Heart left ventricle (tissue), 16 donors: ENCODE measurements around the gene ORM1. TPM values are rescaled to one million over a fixed set of nuclear protein-coding genes. Genes with fewer than 3 reads are reported as not detected.
"Not testable (repeated sequence)": the region's sequence is repeated elsewhere in the genome, so short reads cannot be mapped to it uniquely, and the experiment has no call there.

Source experiments
- ATAC-seq, 4 donors: fragments of 200-7000 bp; cut with Tn5 transposase; one replicate each; pipeline ENCODE4 v1.9.1; 2020 to 2022; ENCODE audit warnings: moderate library complexity in 4 of 4, mild to moderate bottlenecking in 3 of 4, moderate number of reproducible peaks in 1 of 4
- DNase-seq, 5 donors: peaks; one replicate each; pipeline ENCODE4 v3.0.0-alpha.2; 2020
- H3K27ac ChIP-seq, 12 donors: fragments of 200-600 bp; sonication (generic) in 4 of 12; one replicate each; pipeline versions ENCODE4 v1.5.0 to v1.8.0; 2016 to 2022; ENCODE audit warnings: mild to moderate bottlenecking in 2 of 12
- H3K27me3 ChIP-seq, 9 donors: fragments of 200-600 bp; sonication (generic) in 2 of 9; one replicate each; pipeline versions ENCODE4 v1.5.1 to v1.8.0; 2016 to 2022; ENCODE audit warnings: mild to moderate bottlenecking in 3 of 9
- H3K36me3 ChIP-seq, 9 donors: fragments of 200-600 bp; sonication (generic) in 2 of 9; one replicate each; pipeline versions ENCODE4 v1.5.0 to v1.8.0; 2018 to 2022; ENCODE audit warnings: mild to moderate bottlenecking in 2 of 9
- H3K4me1 ChIP-seq, 12 donors: fragments of 200-600 bp; sonication (generic) in 4 of 12; one replicate each; pipeline versions ENCODE4 v1.5.0 to v1.8.0; 2016 to 2022; ENCODE audit warnings: mild to moderate bottlenecking in 3 of 12
- H3K4me3 ChIP-seq, 12 donors: fragments of 200-600 bp; sonication (generic) in 4 of 12; one replicate each; pipeline versions ENCODE4 v1.5.0 to v1.8.0; 2017 to 2022; ENCODE audit warnings: mild to moderate bottlenecking in 9 of 12, moderate library complexity in 4 of 12
- H3K9me3 ChIP-seq, 12 donors: fragments of 200-600 bp; sonication (generic) in 4 of 12; one replicate each; pipeline versions ENCODE4 v1.5.0 to v1.8.0; 2016 to 2022; ENCODE audit warnings: mild to moderate bottlenecking in 1 of 12
- CTCF ChIP-seq, 12 donors: fragments of 200-600 bp; sonication (generic) in 4 of 12; IDR thresholded peaks; one replicate each; pipeline versions ENCODE4 v1.5.0 to v1.8.0; 2018 to 2022; ENCODE audit warnings: antibody characterized with exemption in 12 of 12, mild to moderate bottlenecking in 5 of 12
- POLR2A ChIP-seq, 2 donors: fragments of 450-650 bp; IDR thresholded peaks; one replicate each; pipeline ENCODE4 v1.6.1; 2017; ENCODE audit warnings: antibody characterized with exemption in 2 of 2, mild to moderate bottlenecking in 2 of 2, moderate library complexity in 2 of 2
- WGBS, 4 donors: extraction: QIAGEN DNeasy Blood & Tissue Kit in 2 of 4; methylation state at CpG; one replicate each; pipeline versions ENCODE4 v1.1.5 to v1.1.7; 2013 to 2018; 5-methylcytosine and 5-hydroxymethylcytosine counted together
- intact Hi-C, 10 donors: fragments of 100-400 bp; cut with DNase I; formaldehyde crosslinking; loops; one replicate each; pipeline versions ENCODE4 v1.11.1 to v1.14.2; 2022
- long read RNA-seq, 3 donors: library from polyadenylated mRNA; unstranded; transcript quantifications; one replicate each; pipeline ENCODE4 v2.0.0, GENCODE V29; 2020 to 2021
- polyA plus RNA-seq, 2 donors: library from polyadenylated mRNA; stranded (reverse); fragments of 200-250 nt; gene quantifications; one replicate each; pipeline ENCODE4 v1.2.3, GENCODE V29; 2013
- total RNA-seq, 9 donors: library from RNA; depleted of rRNA in 2 of 9; stranded (reverse); fragments of >200 nt in 2 of 9; fragmentation: NEBNext Ultra II Directional in 3 of 9; extraction: Animal tissue kit (Norgen Biotek cat#: 25700) in 3 of 9; gene quantifications; one replicate each; pipeline versions ENCODE4 v1.1.0 to v1.2.4, GENCODE V29; 2016 to 2023
- donor health status: ischemic (EF 13 %, LVEDD 7.1; RV severe dilation, severe dysfunction).
- donor health status: healthy with polysubstance abuse.
- donor health status: DM: no; HTN: yes; CAD: no.
- donor health status: DM: no; HTN: no; CAD: no.
- donor health status: ischemic (EF 25% LVEDD 6.9; RV normal size, moderate dysfunction).
- donor health status: ischemic (EF 25% LVEDD 5.7; RV mildly dilated, moderate dysfunction).
- donor health status: healthy.
- donor health status: DM: yes; HTN: yes; CAD: no.
- donor health status: ischemic (EF 35%, LVEDD 5.7; RV mildly dilated, moderate dysfunction).
- donor health status: nonischemic (EF 11% LVEDD 7.7; RV severe dilation, severe dysfunction).
- donor health status: DM: yes; HTN: yes; CAD: no.
- donor health status: PGD.
- donor health status: ischemic (EF 29% LVEDD 5.4; RV normal size, mild dysfunction).
- donor health status: nonischemic (EF 23%, LVEDD 6.1; RV moderate dilation, normal function).

Gene ORM1
- total RNA-seq, result under 1 TPM in 2 of 9 donors, not detected in 7; 0.51 to 0.80 TPM
- under 1 TPM in 1 of 2 donors, not detected in 1; 1.00 TPM for polyA plus RNA-seq
- long read RNA-seq, donor 1, result 0 reads
- long read RNA-seq, donor 2, result 0 reads
- long read RNA-seq, donor 3, result 0 reads

GRCh38 chr9:114322831-114323531 lies at the start of gene ORM1:
ORM1 (plus strand) TSS chr9:114323098; CDS start chr9:114323134, 36 bp downstream.
- H3K36me3 ChIP-seq, H3K27me3 ChIP-seq, intact Hi-C loops, H3K4me3 ChIP-seq, H3K9me3 ChIP-seq, H3K4me1 ChIP-seq, H3K27ac ChIP-seq, DNase-seq: not testable (repeated sequence)
- peak; percentile 9 to 33 (median 24) for ATAC-seq
- WGBS, 4 donors, result 73 to 89% (median 80%) methylated on average over 3 to 5 of the region's 15 CpGs

GRCh38 chr9:114273461-114273881 lies 49.4 kb upstream of the ORM1 start:
- WGBS, 4 donors, result 75 to 88% (median 87%) methylated on average over 6 to 7 of the region's 7 CpGs
- Histone ChIP-seq H3K4me1 (no peaks in the 10 kb centered on the region), H3K4me3 (no peak overlapping the region), H3K27me3 (no peaks in the 10 kb centered on the region), H3K9me3 (no peaks in the 10 kb centered on the region), H3K36me3 (no peaks in the 10 kb centered on the region), H3K27ac (no peak overlapping the region)
- no peak for TF ChIP-seq CTCF (IDR thresholded peaks at IDR 0.05)
- TF ChIP-seq POLR2A (IDR thresholded peaks at IDR 0.05), result no peak
- intact Hi-C loops, result loop anchor here in 7 of 10 donors (5.0 to 10.0 kb wide), 6 partner anchors 116 to 191 kb away; partner anchors contain the start of gene COL27A1 (in 3 of the 7)
- no peak for ATAC-seq
- peak in 3 of 5 donors; percentile 1 to 19 (median 13) for DNase-seq

- no peak for ATAC-seq
- DNase-seq, result peak in 2 of 5 donors; percentile 1 to 5
- TF ChIP-seq CTCF (IDR thresholded peaks at IDR 0.05) (no peak), POLR2A (IDR thresholded peaks at IDR 0.05) (no peak)
Observed at GRCh38 chr9:114274217-114274616, 48.7 kb upstream of the ORM1 start.

GRCh38 chr9:114275246-114276004 lies 47.5 kb upstream of the ORM1 start:
- WGBS, 4 donors, result 80 to 91% (median 90%) methylated on average over 12 to 15 of the region's 15 CpGs
- intact Hi-C loops, result loop anchor here in 1 of 10 donors (10.0 kb wide), 1 partner anchor 121 kb away; the partner anchor contains the start of gene COL27A1
- Histone ChIP-seq H3K4me3 (no peak overlapping the region), H3K27ac (no peak overlapping the region), H3K4me1 (no peaks in the 10 kb centered on the region), H3K27me3 (no peaks in the 10 kb centered on the region), H3K36me3 (no peaks in the 10 kb centered on the region), H3K9me3 (no peaks in the 10 kb centered on the region)
- DNase-seq (peak in 3 of 5 donors; percentile 4 to 19 (median 15)), ATAC-seq (no peak)
- no peak for TF ChIP-seq POLR2A (IDR thresholded peaks at IDR 0.05)
- TF ChIP-seq CTCF (IDR thresholded peaks at IDR 0.05), result no peak

More at GRCh38 chr9:114274217-114274616, 48.7 kb upstream of the ORM1 start:
- 87 to 95% (median 93%) methylated on average over 5 of the region's 5 CpGs for WGBS, 4 donors
- no peaks in the 10 kb centered on the region for H3K9me3 ChIP-seq
- H3K27ac ChIP-seq, result no peak overlapping the region
- H3K4me3 ChIP-seq, result no peak overlapping the region
- no peaks in the 10 kb centered on the region for H3K27me3 ChIP-seq
- no peaks in the 10 kb centered on the region for H3K4me1 ChIP-seq
- H3K36me3 ChIP-seq, result no peaks in the 10 kb centered on the region
- intact Hi-C loops, result loop anchor here in 7 of 10 donors (5.0 to 10.0 kb wide), 6 partner anchors 117 to 192 kb away; partner anchors contain the start of gene COL27A1 (in 3 of the 7)
